Stimulated activated CD8-positive, alpha-beta memory T cell treated with anti-CD3 and anti-CD28 coated beads, Interleukin-4, amount 100 ng/mL, for 24 hours (primary cell): ENCODE results near the gene OR4K5.
"Not testable (repeated sequence)": the region's sequence is repeated elsewhere in the genome, so short reads cannot be mapped to it uniquely, and the experiment has no call there.

Source experiments
- DNase-seq: peaks from one replicate; pipeline ENCODE4 v3.0.0-alpha.2; 2020; ENCODE audit warnings: low read depth

OR4K5 gene

DNA sequence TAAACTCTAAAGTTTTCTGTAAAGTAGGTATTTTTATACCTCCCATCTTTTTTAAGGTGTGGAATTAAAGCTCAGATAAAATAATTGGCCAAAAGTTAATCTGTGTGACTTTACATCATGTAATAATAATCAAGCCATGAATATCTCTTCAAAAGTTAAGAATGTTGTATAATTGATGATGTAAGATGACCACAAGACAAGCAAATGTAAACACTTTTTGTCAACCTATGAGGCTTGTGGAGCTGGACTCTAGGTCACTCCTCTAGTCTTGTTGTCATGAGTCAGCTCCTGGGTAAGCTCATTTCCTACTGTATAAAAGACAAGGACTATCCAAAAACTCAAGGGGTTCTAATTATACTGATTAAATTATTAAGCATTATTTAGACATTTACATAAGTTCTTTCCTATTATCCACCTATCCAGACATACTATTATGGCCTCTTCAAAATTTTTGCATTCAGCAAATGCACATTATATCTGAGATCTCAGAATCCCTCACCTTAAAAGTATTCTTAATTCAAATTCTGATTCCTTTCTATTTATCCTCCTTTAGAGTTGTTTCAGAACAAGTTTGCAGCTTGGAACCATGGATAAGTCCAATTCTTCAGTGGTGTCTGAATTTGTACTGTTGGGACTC lies at the start of gene OR4K5:
TSS of gene OR4K5 (plus strand) at position 587 of the 637 bp plus-strand sequence. CDS start at position 587, 0 bp downstream.
- no peak for DNase-seq

DNA sequence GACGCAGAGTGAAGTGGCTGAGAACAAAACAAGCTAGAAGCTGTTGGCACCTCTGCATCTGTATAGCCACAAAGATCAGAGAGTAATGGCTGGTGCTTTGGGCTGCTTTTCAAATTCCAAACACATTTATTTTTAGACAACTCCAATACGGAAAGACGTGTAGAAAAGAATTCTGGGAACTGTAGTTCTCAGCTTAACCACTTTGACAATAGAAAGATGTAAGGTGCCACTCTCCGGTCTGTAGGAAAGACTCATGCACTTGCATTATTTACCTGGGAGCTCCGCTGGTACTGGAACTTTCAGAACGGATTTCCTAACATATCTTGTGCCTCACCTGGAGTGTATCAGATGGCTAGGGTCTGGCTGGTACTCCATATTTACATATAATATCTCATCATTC lies 47.2 kb upstream of the OR4K5 start:
- no peak for DNase-seq

DNA sequence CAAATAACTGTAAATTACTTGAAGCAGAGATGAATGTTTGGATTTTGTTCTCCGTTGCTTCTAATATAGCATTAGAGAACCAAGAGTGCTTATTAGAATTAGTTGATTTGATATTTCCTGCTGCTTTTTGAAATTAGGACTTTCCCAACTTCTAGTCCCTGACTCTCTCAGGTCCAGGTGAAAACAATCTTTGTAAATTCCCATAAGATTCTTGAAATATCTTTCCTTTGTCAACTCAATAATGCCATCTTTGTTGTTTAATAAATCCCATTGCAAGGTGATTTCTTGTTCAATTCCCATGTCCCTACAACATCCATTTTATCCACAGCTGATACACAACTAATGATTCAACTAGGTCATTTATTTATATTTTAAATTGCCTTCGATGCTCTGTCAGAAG lies 45.6 kb upstream of the OR4K5 start, which contains the start of gene OR4K2:
TSS of gene OR4K2 (plus strand) at position 301 of the 400 bp plus-strand sequence. CDS start 1,126 bp downstream, outside the sequence.
- DNase-seq, result no peak

- DNase-seq, result no peak
Measured at GRCh38 chr14:19878029-19878642, 42.3 kb upstream of the OR4K5 start.

DNA sequence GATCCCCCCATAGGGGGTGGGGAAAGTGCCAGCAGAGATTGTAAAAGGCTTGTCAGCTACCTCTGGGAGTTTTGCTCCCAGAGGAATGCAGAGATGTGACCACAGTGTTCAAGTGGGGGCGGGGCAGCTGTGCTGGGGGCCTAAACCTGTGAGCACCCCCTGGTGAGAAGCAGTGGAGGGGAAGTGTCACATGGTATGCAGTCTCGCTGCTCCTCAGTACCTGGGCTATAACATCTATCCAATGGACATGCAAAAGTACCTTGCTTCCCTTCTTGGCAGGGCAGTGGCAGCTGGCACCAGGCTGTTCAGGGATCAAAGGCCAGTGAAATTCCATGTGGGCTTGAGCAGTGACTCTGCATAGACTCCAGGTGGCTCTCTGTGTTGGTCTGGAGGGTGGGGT lies 25.1 kb upstream of the OR4K5 start:
- DNase-seq, result no peak

DNA sequence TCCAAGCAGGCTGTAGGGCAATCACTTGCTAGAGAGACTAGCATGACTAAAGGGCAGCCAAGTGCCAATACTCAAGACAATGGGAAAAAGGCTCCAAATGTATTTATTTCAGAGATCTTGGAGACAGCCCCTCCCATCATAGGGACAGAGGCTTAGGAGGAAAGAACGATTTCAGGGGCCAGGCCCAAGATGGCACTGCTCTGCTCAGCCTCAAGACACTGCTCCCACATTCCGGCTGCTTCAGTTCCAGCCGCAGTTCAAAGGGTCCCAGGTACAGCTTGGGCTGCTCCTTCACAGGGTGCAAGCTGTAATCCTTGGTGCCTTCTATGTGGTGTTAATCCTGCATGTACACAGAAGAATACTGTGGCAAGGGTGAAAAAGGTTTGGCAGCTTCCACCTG lies 19.4 kb upstream of the OR4K5 start:
- DNase-seq, result no peak

DNA sequence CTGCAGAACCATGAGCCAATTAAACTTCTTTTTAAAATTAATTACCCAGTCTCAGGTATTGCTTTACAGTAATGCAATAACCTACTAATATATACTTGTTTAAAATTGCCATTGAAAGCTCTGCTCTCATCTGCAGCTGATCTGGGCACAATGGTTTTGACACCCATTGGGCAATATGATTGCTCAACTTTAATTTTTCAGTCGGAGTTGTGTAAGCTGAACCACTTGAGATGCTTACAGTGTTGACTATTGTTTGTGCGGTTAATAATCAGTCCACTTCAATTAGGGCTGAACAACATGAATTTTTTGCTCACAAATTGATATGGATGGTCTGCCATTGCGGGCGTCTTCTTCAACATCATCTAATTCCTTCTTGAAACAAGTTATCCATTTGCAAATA lies 18.0 kb upstream of the OR4K5 start:
- DNase-seq, result no peak

DNA sequence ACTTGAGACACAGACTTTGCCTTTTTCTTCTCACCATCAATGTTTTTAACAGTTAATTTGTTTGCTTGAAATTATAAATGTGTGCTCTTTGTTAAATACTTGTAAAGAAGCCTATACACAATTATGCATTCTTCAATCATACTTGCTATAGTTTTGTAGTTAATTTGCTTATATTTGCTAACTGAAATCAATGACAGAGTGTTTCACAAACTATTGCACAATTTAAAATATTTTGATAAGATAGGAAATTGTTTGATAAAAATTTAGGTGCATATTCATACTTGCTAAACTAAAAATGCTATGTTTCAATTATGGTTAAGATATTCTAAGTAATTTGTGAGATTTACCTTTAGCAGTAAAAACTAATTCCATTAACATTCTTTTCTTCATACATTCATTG lies 13.7 kb upstream of the OR4K5 start:
- no peak for DNase-seq

GRCh38 chr14:19911114-19911513 lies 9.3 kb upstream of the OR4K5 start:
- DNase-seq, result no peak

DNA sequence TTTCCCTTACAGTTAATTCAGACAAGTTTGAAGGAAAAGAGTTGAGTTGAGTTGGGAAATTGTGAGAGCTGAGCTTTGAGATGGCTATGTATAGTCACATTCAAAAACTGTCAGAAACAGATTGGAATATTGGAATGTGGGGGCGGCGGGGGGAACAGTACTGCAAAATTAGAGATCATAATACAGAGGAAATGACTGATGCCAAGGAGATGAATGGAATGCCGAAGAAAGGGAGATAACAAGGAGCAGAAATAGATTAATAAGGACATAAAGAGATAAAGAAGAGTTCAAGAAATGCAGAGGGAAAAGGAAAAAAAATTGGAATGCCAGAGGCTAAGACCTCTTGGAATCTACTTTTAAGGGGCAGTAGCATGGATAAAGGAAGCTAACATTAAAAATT lies 3.2 kb upstream of the OR4K5 start:
- DNase-seq, result no peak

GRCh38 chr14:19917955-19918518 lies 2.4 kb upstream of the OR4K5 start:
- DNase-seq, result no peak

- DNase-seq, result no peak
Measured at GRCh38 chr14:19918553-19919264, 1.7 kb upstream of the OR4K5 start.

- DNase-seq, result no peak
Measured at GRCh38 chr14:19930617-19931016, 10.2 kb downstream of the OR4K5 start, which contains the start of gene OR4K1. TSS of gene OR4K1 (plus strand) at chr14:19930917. CDS start at chr14:19935667, 4,750 bp downstream.

DNA sequence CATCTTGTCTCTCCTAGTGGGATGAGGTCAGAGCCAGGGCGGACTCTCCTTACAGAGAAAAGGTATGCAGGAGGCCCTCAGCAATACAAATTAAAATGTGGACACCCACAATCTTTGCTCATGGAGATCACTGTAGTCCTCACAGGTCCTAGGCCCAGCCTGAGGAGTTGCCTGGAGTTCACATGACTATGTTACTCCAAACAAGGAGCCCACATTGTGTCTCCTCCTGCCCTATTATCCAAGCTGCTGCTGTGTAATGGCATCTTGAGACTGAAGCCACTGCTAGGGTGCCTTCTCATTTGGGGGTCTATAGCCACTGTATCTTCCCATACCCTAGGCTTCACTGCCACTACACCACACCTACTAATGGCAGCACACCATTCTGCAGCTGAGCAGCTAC lies 21.3 kb downstream of the OR4K5 start:
- DNase-seq, result no peak

DNA sequence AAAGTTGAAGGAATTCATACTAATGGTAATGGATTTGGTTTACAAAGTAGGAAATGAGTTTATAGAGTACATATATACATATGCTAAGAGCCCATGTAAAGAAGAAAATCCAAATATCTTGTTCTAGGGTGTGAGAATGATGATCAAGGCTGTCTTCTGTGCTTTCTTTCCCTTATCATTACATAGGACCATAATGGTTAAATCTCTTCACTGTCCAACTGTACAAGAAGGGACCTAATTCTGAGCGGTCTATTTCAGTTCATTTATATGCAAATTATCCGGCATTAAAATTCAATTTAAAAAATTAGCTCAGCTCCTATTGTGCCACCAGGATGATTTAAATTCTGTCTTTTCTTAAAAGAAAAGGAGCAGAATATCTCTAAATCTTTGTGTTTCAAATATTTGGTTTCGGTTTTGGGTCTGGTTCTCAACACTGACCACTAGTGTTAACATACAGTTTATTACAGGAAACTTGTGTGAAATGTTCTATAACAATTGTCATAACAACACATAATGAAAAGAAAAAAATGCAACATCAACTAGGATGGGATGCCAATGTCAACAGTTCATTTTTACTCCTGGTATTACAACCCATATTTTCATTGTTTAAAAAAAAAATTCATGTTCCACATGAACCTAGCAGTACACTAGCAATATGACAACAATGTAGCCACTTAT lies 27.1 kb downstream of the OR4K5 start:
- no peak for DNase-seq

- no peak for DNase-seq
Measured at GRCh38 chr14:19949218-19949617, 28.8 kb downstream of the OR4K5 start.

DNA sequence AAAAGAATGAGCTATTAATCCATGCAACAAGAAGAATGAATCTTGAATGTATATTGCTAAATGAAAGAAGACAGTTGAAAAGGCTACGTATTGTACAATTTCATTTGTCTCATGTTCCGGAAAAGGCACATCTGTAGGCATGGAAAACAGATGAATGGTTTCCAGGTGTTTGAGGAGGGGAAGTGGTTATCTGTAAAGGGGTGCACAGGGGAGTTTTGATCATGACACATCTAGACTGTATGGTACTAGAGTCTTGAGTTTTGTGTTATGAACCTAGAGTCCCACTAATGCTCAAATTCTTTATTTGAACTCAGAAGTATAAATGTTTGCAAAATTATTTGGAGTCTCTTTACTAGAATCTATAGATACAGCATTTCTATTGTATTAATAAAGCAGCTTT lies 49.3 kb downstream of the OR4K5 start:
- not testable (repeated sequence) for DNase-seq
